K562 (cell line): ENCODE data around the gene RBFOX1. TPM values are rescaled to one million over a fixed set of nuclear protein-coding genes. Genes with fewer than 3 reads are reported as not detected.

Source experiments
- ATAC-seq: fragments of 200-7000 bp; cut with Tn5 transposase; 3 replicates; pipeline ENCODE4 v1.9.1; 2020; ENCODE audit warnings: moderate library complexity
- BruUV-seq: library from RNA; stranded (reverse); fragments of 400-500 nt; replicated peaks from 2 replicates; lab custom pipeline; 2021; lab: Mats Ljungman, UMichigan
- CTCF ChIA-PET: fragments of 300-600 bp; formaldehyde crosslinking; extraction: SDS; loops from one replicate; lab custom pipeline; 2021; ENCODE audit warnings: low intra/inter-chr PET ratio; lab: Yijun Ruan, JAX
- POLR2A ChIA-PET: fragments of 300-600, 350-650 bp; sonication (Branson Sonifier 250); formaldehyde crosslinking; extraction: SDS; loops from one replicate; lab custom pipeline; 2021; ENCODE audit warnings: antibody characterized with exemption, inconsistent platforms; lab: Yijun Ruan, JAX
- DNase-seq, 4 experiments: peaks; one replicate each; pipeline versions ENCODE4 v3.0.0 to v3.0.0-alpha.2; 2011 to 2018; ENCODE audit warnings: low spot score in 3 of 4, mixed read lengths in 3 of 4; ENCODE audit errors: extremely low read depth in 1 of 4
- FAIRE-seq: peaks from 2 replicates; lab custom pipeline; 2011; peaks lifted over from hg19 to GRCh38; lab: Jason Lieb, UNC
- H2AFZ ChIP-seq: 2 replicates; pipeline ENCODE4 v1.6.0; 2011; ENCODE audit warnings: low read depth, low read length, control low read depth, inconsistent platforms
- H3K27ac ChIP-seq: fragments of 200-600 bp; 3 replicates; pipeline ENCODE4 v1.8.0; 2011; ENCODE audit warnings: low read depth, mild to moderate bottlenecking, control low read depth, inconsistent platforms, low read length, moderate library complexity, mixed read lengths; ENCODE audit errors: extremely low read depth
- H3K27me3 ChIP-seq, 2 experiments: fragments of 300-600 bp in 1 of 2; 2 replicates in 1 of 2; 3 replicates in 1 of 2; pipeline versions ENCODE4 v1.6.0 to v1.8.0; 2011; ENCODE audit warnings: inconsistent platforms in 2 of 2, low read length in 2 of 2, mild to moderate bottlenecking in 1 of 2, mixed read lengths in 1 of 2, moderate library complexity in 1 of 2; ENCODE audit not compliant: control insufficient read depth in 2 of 2, insufficient read depth in 2 of 2
- H3K36me3 ChIP-seq: fragments of 300-600 bp; 3 replicates; pipeline ENCODE4 v1.8.0; 2011; ENCODE audit warnings: mild to moderate bottlenecking, low read length, inconsistent platforms; ENCODE audit not compliant: control insufficient read depth, insufficient read depth
- H3K4me1 ChIP-seq, 2 experiments: fragments of 200-600 bp in 1 of 2; replicated peaks in 1 of 2; 2 replicates in 1 of 2; 3 replicates in 1 of 2; pipeline versions ENCODE4 v1.5.1 to v1.8.0; 2011; ENCODE audit warnings: inconsistent platforms in 2 of 2, low read length in 2 of 2, mild to moderate bottlenecking in 1 of 2, mixed read lengths in 1 of 2, moderate library complexity in 1 of 2; ENCODE audit not compliant: control insufficient read depth in 2 of 2, insufficient read depth in 2 of 2
- H3K4me2 ChIP-seq: 2 replicates; pipeline ENCODE4 v1.6.1; 2011; ENCODE audit warnings: low read length, control low read depth, inconsistent platforms, mixed read lengths; ENCODE audit not compliant: insufficient read depth
- H3K4me3 ChIP-seq: fragments of 200-600 bp; sonication (generic), shearing (Covaris generic); 2 replicates; pipeline ENCODE4 v1.5.1; 2016; ENCODE audit warnings: control low read depth, inconsistent platforms
- H3K79me2 ChIP-seq: fragments of 200-600 bp; 3 replicates; pipeline ENCODE4 v1.8.0; 2011; ENCODE audit warnings: low read length, inconsistent platforms; ENCODE audit not compliant: control insufficient read depth, insufficient read depth
- H3K9ac ChIP-seq, 2 experiments: 2 replicates each; pipeline versions ENCODE4 v1.6.0 to v1.6.1; 2011; ENCODE audit warnings: low read depth in 2 of 2, low read length in 2 of 2, control low read depth in 1 of 2, inconsistent platforms in 1 of 2, mild to moderate bottlenecking in 1 of 2, mixed read lengths in 1 of 2; ENCODE audit not compliant: insufficient read depth in 1 of 2
- H3K9me1 ChIP-seq: one replicate; pipeline ENCODE4 v1.6.0; 2011; ENCODE audit warnings: inconsistent platforms, mild to moderate bottlenecking, low read length, moderate library complexity; ENCODE audit not compliant: control insufficient read depth, insufficient read depth
- H3K9me3 ChIP-seq: replicated peaks from 2 replicates; pipeline ENCODE4 v1.5.1; 2011; ENCODE audit warnings: low read depth, low read length, inconsistent platforms; ENCODE audit not compliant: control insufficient read depth, insufficient read depth
- H4K20me1 ChIP-seq: replicated peaks from 2 replicates; pipeline ENCODE4 v1.6.1; 2011; ENCODE audit warnings: low read length, inconsistent platforms, mixed read lengths; ENCODE audit not compliant: control insufficient read depth, insufficient read depth
- DNMT1 ChIP-seq: fragments of 450-650 bp; IDR thresholded peaks from 2 replicates; pipeline ENCODE4 v1.6.1; 2016; ENCODE audit warnings: antibody characterized with exemption, mild to moderate bottlenecking
- LARP7 ChIP-seq: fragments of 450-650 bp; IDR thresholded peaks from 2 replicates; pipeline ENCODE4 v1.6.1; 2016
- MAFK ChIP-seq: IDR thresholded peaks from 2 replicates; pipeline ENCODE4 v1.6.1; 2011; ENCODE audit warnings: low read length, improper control_type of control experiment
- ZNF124 ChIP-seq: sonication (generic); formaldehyde crosslinking; IDR thresholded peaks from 2 replicates; pipeline ENCODE4 v1.8.1; 2022; ENCODE audit warnings: missing genetic modification reagents
- WGBS: fragments of 100-300 bp; shearing (Covaris generic); methylation state at CpG from one replicate; pipeline ENCODE4 v1.1.6; 2016; ENCODE audit warnings: low coverage, mixed read lengths; ENCODE audit not compliant: insufficient coverage; ENCODE audit errors: missing lambda C conversion rate; 5-methylcytosine and 5-hydroxymethylcytosine counted together
- in situ Hi-C: fragments of 300-500 bp; cut with MboI; formaldehyde crosslinking; loops from 4 replicates; pipeline ENCODE4 v1.15.0; 2018; ENCODE audit warnings: inconsistent platforms, mixed read lengths
- intact Hi-C: fragments of 100-400 bp; cut with micrococcal nuclease; formaldehyde crosslinking; loops from 2 replicates; pipeline ENCODE4 v1.14.2; 2022
- polyA plus RNA-seq, 8 experiments: library from polyadenylated mRNA; depleted of rRNA in 4 of 8; stranded (reverse) in 5 of 8; unstranded in 3 of 8; fragments of >200 nt; fragmentation: Nextera tagmentation in 2 of 8; fragmentation: Illumina TruSeq in 1 of 8; extraction: Ambion mirVana in 2 of 8; extraction: Trizol in 1 of 8; gene quantifications; 2 replicates each; pipeline versions ENCODE4 v1.2.1 to v1.2.3, GENCODE V29; 2011 to 2014; ENCODE audit warnings: inconsistent platforms in 1 of 8, missing spikeins in 1 of 8
- total RNA-seq, 7 experiments: library from RNA; depleted of rRNA in 6 of 7; stranded (reverse); fragments of >200 nt in 6 of 7; fragmentation: Illumina TruSeq in 2 of 7; extraction: Trizol in 2 of 7; gene quantifications; 2 replicates each; pipeline versions ENCODE4 v1.2.1 to v1.2.3, GENCODE V29; 2011 to 2021; ENCODE audit warnings: low replicate concordance in 1 of 7
- TF ChIP-seq, protein P1 (sequence below): fragments of 450-650 bp; IDR thresholded peaks from 2 replicates; pipeline ENCODE4 v1.6.1; 2016
- TF ChIP-seq, protein P2 (sequence below), 3 experiments: IDR thresholded peaks in 2 of 3; conservative IDR thresholded peaks in 1 of 3; 2 replicates each; pipeline ENCODE4 v1.5.1; 2011 to 2012; ENCODE audit warnings: low read length in 3 of 3, mild to moderate bottlenecking in 3 of 3, control low read depth in 2 of 3, improper control_type of control experiment in 1 of 3, inconsistent platforms in 1 of 3, low read depth in 1 of 3, mixed read lengths in 1 of 3, moderate library complexity in 1 of 3; ENCODE audit not compliant: insufficient read depth in 2 of 3

The RBFOX1 gene
- total and polyA plus RNA-seq, 9 of the 15 experiments (the other 6 are each of a cell fraction or from before 2014, with no cell fraction given), result 0.03 TPM; not detected in 8

DNA sequence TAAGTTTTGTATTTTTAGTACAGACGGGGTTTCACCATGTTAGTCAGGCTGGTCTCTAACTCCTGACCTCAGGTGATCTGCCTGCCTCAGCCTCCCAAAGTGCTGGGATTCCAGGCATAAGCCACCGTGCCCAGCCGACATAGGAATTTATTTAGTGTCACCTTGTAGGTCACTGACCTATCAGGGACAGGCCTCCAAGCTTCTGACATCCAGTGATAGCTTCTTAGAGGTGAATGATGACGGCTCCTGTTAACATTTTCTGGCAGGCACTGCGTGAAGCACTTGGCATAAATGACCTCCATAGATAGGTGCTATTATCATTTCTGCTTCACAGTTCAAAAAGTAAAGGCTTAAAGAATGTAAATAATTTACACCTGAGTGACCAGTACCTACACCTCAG, 71.6 kb downstream of the RBFOX1 start:
- no peaks in the 10 kb centered on the region; the same call in 1 of the 2 replicates for H4K20me1 ChIP-seq
- H3K9me3 ChIP-seq, result no peaks in the 10 kb centered on the region
- no peaks in the 10 kb centered on the region for H3K9me1 ChIP-seq
- no peak overlapping the region for H3K27ac ChIP-seq
- no peak overlapping the region for H2AFZ ChIP-seq
- no peak overlapping the region for H3K4me2 ChIP-seq
- ChIA-PET CTCF (no interaction called here), POLR2A (interaction anchor here (0.6 kb wide), 1 partner anchor 72 kb away, joined by 3 read pairs; no protein-coding TSS in a partner anchor)
- ATAC-seq, result no peak
- no peaks in the 10 kb centered on the region for H3K36me3 ChIP-seq
- no peak for DNase-seq
- no peak overlapping the region for H3K4me3 ChIP-seq
- no peaks in the 10 kb centered on the region for H3K79me2 ChIP-seq
- no TSS peak for BruUV-seq
- no peak for FAIRE-seq
- H3K9ac ChIP-seq, result no peak overlapping the region
- in situ Hi-C loops, result no loop called here
- no peak for TF ChIP-seq MAFK
- TF ChIP-seq LARP7, result no peak
- TF ChIP-seq, all 486 proteins: peak for 0
- WGBS, result 0% methylated on average over 5 of the region's 5 CpGs
- H3K4me1 ChIP-seq, result no peaks in the 10 kb centered on the region
- H3K27me3 ChIP-seq, result peaks cover 12 to 17% of the 10 kb centered on the region in 2 experiments; a peak in 3 of 5 replicates
- intact Hi-C loops, result no loop called here

DNA sequence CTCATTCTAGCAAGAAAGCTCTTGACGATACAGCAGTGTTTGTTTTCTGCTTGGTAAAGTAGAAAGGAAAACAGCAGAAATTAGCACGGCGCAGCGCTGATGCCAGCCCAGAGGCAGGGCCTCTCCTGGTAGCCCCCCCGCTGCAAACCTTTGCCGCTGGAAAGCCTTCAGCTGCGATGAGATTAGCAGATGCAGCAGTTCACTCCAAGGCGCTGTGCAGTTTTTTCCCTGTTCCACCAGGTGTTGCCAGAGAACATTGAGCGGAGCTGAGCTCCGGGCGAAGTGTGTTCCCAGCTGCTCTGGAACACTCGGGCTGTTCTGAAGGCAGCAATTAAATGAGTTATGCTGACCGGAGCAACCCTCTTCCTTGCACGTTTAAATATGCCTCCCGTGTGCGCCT, 72.5 kb downstream of the RBFOX1 start:
- WGBS, result 0% methylated on average over 16 of the region's 16 CpGs
- H3K4me1 ChIP-seq, result no peaks in the 10 kb centered on the region
- in situ Hi-C loops, result no loop called here
- CTCF ChIA-PET, result no interaction called here
- H3K9me3 ChIP-seq, result no peaks in the 10 kb centered on the region
- POLR2A ChIA-PET, result interaction anchor here (0.6 kb wide), 1 partner anchor 42 kb away, joined by 3 read pairs; no protein-coding TSS in a partner anchor
- intact Hi-C loops, result no loop called here
- no peaks in the 10 kb centered on the region for H3K79me2 ChIP-seq
- FAIRE-seq (no peak), ATAC-seq (peak; percentile 75), DNase-seq (peak in 2 of 4 experiments; percentile 15 to 17)
- H3K36me3 ChIP-seq, result no peaks in the 10 kb centered on the region
- peaks cover 12 to 17% of the 10 kb centered on the region in 2 experiments; a peak in 3 of 5 replicates for H3K27me3 ChIP-seq
- H3K4me2 ChIP-seq, result no peak overlapping the region
- no peak overlapping the region for H2AFZ ChIP-seq
- H3K4me3 ChIP-seq, result no peak overlapping the region
- H3K9ac ChIP-seq, result no peak overlapping the region
- no peak overlapping the region for H3K27ac ChIP-seq
- BruUV-seq, result no TSS peak
- H3K9me1 ChIP-seq, result no peaks in the 10 kb centered on the region
- H4K20me1 ChIP-seq, result no peaks in the 10 kb centered on the region; the same call in 1 of the 2 replicates
- no peak for TF ChIP-seq DNMT1
- TF ChIP-seq, protein P1, sequence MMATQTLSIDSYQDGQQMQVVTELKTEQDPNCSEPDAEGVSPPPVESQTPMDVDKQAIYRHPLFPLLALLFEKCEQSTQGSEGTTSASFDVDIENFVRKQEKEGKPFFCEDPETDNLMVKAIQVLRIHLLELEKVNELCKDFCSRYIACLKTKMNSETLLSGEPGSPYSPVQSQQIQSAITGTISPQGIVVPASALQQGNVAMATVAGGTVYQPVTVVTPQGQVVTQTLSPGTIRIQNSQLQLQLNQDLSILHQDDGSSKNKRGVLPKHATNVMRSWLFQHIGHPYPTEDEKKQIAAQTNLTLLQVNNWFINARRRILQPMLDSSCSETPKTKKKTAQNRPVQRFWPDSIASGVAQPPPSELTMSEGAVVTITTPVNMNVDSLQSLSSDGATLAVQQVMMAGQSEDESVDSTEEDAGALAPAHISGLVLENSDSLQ, result no peak
- TF ChIP-seq, protein P2, sequence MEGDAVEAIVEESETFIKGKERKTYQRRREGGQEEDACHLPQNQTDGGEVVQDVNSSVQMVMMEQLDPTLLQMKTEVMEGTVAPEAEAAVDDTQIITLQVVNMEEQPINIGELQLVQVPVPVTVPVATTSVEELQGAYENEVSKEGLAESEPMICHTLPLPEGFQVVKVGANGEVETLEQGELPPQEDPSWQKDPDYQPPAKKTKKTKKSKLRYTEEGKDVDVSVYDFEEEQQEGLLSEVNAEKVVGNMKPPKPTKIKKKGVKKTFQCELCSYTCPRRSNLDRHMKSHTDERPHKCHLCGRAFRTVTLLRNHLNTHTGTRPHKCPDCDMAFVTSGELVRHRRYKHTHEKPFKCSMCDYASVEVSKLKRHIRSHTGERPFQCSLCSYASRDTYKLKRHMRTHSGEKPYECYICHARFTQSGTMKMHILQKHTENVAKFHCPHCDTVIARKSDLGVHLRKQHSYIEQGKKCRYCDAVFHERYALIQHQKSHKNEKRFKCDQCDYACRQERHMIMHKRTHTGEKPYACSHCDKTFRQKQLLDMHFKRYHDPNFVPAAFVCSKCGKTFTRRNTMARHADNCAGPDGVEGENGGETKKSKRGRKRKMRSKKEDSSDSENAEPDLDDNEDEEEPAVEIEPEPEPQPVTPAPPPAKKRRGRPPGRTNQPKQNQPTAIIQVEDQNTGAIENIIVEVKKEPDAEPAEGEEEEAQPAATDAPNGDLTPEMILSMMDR (IDR thresholded peaks at IDR 0.05 in 2 of 3, conservative IDR thresholded peaks at IDR 0.05 in 1 of 3; ENCODE audit: insufficient read depth in 2 of 3, low read depth in 1 of 3, low read length in 3 of 3), result peak; percentile 38 to 46 (median 44); a peak in 4 of 6 replicates
- TF ChIP-seq ZNF124 (CRISPR knock-in tag), result no peak
